H1 (cell line): ENCODE data around the gene NECAB3. TPM values are rescaled to one million over a fixed set of nuclear protein-coding genes. Genes with fewer than 3 reads are reported as not detected.

Experiments
- BRCA1 ChIP-seq: IDR thresholded peaks from 2 replicates; pipeline ENCODE4 v1.6.1; 2012; ENCODE audit warnings: low read depth, low read length, improper control_type of control experiment
- CREB1 ChIP-seq: IDR thresholded peaks from 2 replicates; pipeline ENCODE4 v1.6.1; 2012; ENCODE audit warnings: inconsistent platforms
- KDM4A ChIP-seq: IDR thresholded peaks from one replicate; pipeline ENCODE4 v1.7.1; 2012; ENCODE audit warnings: low read depth, mild to moderate bottlenecking, moderate library complexity, low read length, inconsistent platforms; ENCODE audit not compliant: severe bottlenecking
- RAD21 ChIP-seq, 2 experiments: IDR thresholded peaks in 1 of 2; conservative IDR thresholded peaks in 1 of 2; 2 replicates each; pipeline ENCODE4 v1.6.1; 2011; ENCODE audit warnings: low read depth in 2 of 2, low read length in 2 of 2, improper control_type of control experiment in 1 of 2, inconsistent platforms in 1 of 2, mild to moderate bottlenecking in 1 of 2, moderate library complexity in 1 of 2
- SP4 ChIP-seq: IDR thresholded peaks from 2 replicates; pipeline ENCODE4 v1.6.1; 2012; ENCODE audit warnings: low read length, inconsistent platforms
- SRF ChIP-seq: IDR thresholded peaks from 2 replicates; pipeline ENCODE4 v1.6.1; 2011; ENCODE audit warnings: mild to moderate bottlenecking, low read depth, low read length, moderate library complexity
- TBP ChIP-seq: IDR thresholded peaks from 2 replicates; pipeline ENCODE4 v1.6.1; 2011; ENCODE audit warnings: low read depth, low read length, improper control_type of control experiment
- YY1 ChIP-seq: IDR thresholded peaks from 2 replicates; pipeline ENCODE4 v1.6.1; 2011; ENCODE audit warnings: low read depth, mild to moderate bottlenecking, low read length
- polyA plus RNA-seq, 7 experiments: library from polyadenylated mRNA; depleted of rRNA in 3 of 7; stranded (reverse) in 5 of 7; unstranded in 2 of 7; fragments of >200 nt in 5 of 7; fragments of 200-250 nt in 2 of 7; gene quantifications; 1 replicate in 5 of 7; 2 replicates in 1 of 7; 4 replicates in 1 of 7; pipeline versions ENCODE4 v1.2.1 to v1.2.3, GENCODE V29; 2011 to 2013; ENCODE audit warnings: missing spikeins in 2 of 7, mixed read lengths in 2 of 7
- total RNA-seq: library from RNA; stranded (reverse); fragmentation: NEBNext Ultra II Directional; extraction: Animal tissue kit (Norgen Biotek cat#: 25700); gene quantifications from 2 replicates; pipeline ENCODE4 v1.2.1, GENCODE V29; 2021
- TF ChIP-seq, protein P1 (sequence below): IDR thresholded peaks from 2 replicates; pipeline ENCODE4 v1.6.1; 2012; ENCODE audit warnings: inconsistent platforms

Gene NECAB3
- total and polyA plus RNA-seq, 2 of the 8 experiments (the other 6 are each of a cell fraction or from before 2014, with no cell fraction given) = 20.5 to 46.2 TPM

DNA sequence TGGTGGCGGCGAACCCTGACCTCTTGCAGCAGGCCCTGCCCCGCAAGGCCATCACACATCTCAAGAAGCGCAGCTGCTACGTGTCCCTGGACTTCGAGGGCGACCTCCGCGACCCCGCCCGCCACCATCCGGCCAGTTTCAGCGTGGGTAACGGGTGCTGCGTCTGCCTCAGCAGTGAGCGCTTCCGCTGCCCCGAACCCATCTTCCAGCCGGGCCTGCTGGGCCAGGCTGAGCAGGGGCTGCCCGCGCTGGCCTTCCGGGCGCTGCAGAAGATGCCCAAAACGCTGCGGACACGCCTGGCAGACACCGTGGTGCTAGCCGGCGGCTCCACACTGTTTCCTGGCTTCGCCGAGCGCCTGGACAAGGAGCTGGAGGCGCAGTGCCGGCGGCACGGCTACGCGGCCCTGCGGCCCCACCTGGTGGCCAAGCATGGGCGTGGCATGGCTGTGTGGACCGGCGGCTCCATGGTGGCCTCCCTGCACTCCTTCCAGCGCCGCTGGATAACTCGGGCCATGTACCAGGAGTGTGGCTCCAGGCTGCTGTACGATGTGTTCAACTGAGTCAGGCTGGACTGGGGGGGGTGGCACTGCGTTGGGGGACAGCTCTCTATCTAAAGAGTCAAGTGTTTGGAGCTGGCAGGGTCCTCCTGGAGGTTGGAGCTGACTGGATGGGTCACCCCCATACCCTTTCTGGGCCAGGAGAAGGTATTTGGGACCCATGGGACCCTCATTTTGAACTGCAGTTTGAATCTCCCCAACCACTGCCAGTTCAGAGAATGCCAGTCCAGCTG lies 6.4 kb downstream of the NECAB3 start (continued):
- TF ChIP-seq BRCA1 = no peak
- 0 out of 2 replicates have a peak, but pooled peaks have one; percentile 36 for TF ChIP-seq CREB1
- TF ChIP-seq, protein P1, sequence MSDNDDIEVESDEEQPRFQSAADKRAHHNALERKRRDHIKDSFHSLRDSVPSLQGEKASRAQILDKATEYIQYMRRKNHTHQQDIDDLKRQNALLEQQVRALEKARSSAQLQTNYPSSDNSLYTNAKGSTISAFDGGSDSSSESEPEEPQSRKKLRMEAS = peak; percentile 76
- peak; percentile 88 to 93 for TF ChIP-seq RAD21 (IDR thresholded peaks at IDR 0.05 in 1 of 2, conservative IDR thresholded peaks at IDR 0.05 in 1 of 2; ENCODE audit: low read depth in 2 of 2, low read length in 2 of 2)
- TF ChIP-seq SRF = no peak
- peak; percentile 36; the same call in 1 of the 2 replicates for TF ChIP-seq TBP
- TF ChIP-seq SP4 = peak; percentile 49; the same call in 1 of the 2 replicates
- TF ChIP-seq YY1 = peak; percentile 64; the same call in 1 of the 2 replicates
- peak; percentile 8 for TF ChIP-seq KDM4A
- TF ChIP-seq, all 59 proteins: peak for 10
